GM23338 (cell line): Measurements from ENCODE around the gene RAB36. TPM values are rescaled to one million over a fixed set of nuclear protein-coding genes. Genes with fewer than 3 reads are reported as not detected.

ENCODE experiments used
- ATAC-seq: fragments of 200-7000 bp; cut with Tn5 transposase; 3 replicates; pipeline ENCODE4 v1.9.1; 2020
- DNase-seq: peaks from one replicate; pipeline ENCODE4 v3.0.0-alpha.2; 2015; ENCODE audit warnings: low spot score
- H2AFZ ChIP-seq: fragments of 200-600 bp; sonication (generic); 2 replicates; pipeline ENCODE4 v1.8.0; 2016; ENCODE audit warnings: antibody characterized with exemption, mild to moderate bottlenecking, moderate library complexity
- H3F3A ChIP-seq: fragments of 200-600 bp; sonication (generic); replicated peaks from 2 replicates; pipeline ENCODE4 v1.8.0; 2017; ENCODE audit warnings: antibody characterized with exemption, mixed run types, low read depth
- H3K27ac ChIP-seq: fragments of 200-600 bp; sonication (generic); 2 replicates; pipeline ENCODE4 v1.6.1; 2016; ENCODE audit warnings: low read depth
- H3K27me3 ChIP-seq: fragments of 200-600 bp; sonication (generic); 2 replicates; pipeline ENCODE4 v1.8.0; 2016; ENCODE audit warnings: mild to moderate bottlenecking, mixed run types, moderate library complexity; ENCODE audit not compliant: insufficient read depth
- H3K36me3 ChIP-seq: fragments of 200-600 bp; sonication (generic); 2 replicates; pipeline ENCODE4 v1.8.0; 2016; ENCODE audit warnings: mild to moderate bottlenecking; ENCODE audit not compliant: insufficient read depth
- H3K4me1 ChIP-seq: fragments of 200-600 bp; sonication (generic); 2 replicates; pipeline ENCODE4 v1.8.0; 2016; ENCODE audit warnings: mild to moderate bottlenecking, moderate library complexity; ENCODE audit not compliant: insufficient read depth
- H3K4me2 ChIP-seq: fragments of 200-600 bp; sonication (generic); 2 replicates; pipeline ENCODE4 v1.7.1; 2017; ENCODE audit warnings: mixed run types
- H3K4me3 ChIP-seq: fragments of 200-600 bp; sonication (generic); 2 replicates; pipeline ENCODE4 v1.6.1; 2016; ENCODE audit warnings: mixed run types
- H3K79me2 ChIP-seq: fragments of 200-600 bp; sonication (generic); replicated peaks from 2 replicates; pipeline ENCODE4 v1.8.0; 2017; ENCODE audit warnings: mild to moderate bottlenecking; ENCODE audit not compliant: insufficient read depth
- H3K9me2 ChIP-seq: fragments of 200-600 bp; sonication (generic); 2 replicates; pipeline ENCODE4 v1.8.0; 2017; ENCODE audit not compliant: insufficient read depth
- H4K20me1 ChIP-seq: fragments of 200-600 bp; sonication (generic); replicated peaks from 2 replicates; pipeline ENCODE4 v1.8.0; 2017; ENCODE audit warnings: mild to moderate bottlenecking; ENCODE audit not compliant: insufficient read depth
- H3K27ac Mint-ChIP-seq: 2 replicates; pipeline ENCODE4 v1.8.0; 2020; ENCODE audit warnings: inconsistent platforms, mild to moderate bottlenecking, moderate library complexity, mixed read lengths
- H3K27me3 Mint-ChIP-seq: 3 replicates; pipeline ENCODE4 v1.8.0; 2022; ENCODE audit warnings: low read depth, mild to moderate bottlenecking, moderate library complexity, mixed read lengths, inconsistent platforms; ENCODE audit not compliant: insufficient read depth, poor library complexity
- H3K36me3 Mint-ChIP-seq: 3 replicates; pipeline ENCODE4 v1.8.0; 2021; ENCODE audit warnings: low read depth, mild to moderate bottlenecking, inconsistent platforms, moderate library complexity, mixed read lengths
- H3K4me1 Mint-ChIP-seq: 3 replicates; pipeline ENCODE4 v1.8.0; 2020; ENCODE audit warnings: mild to moderate bottlenecking, inconsistent platforms, mixed read lengths
- H3K4me3 Mint-ChIP-seq: 3 replicates; pipeline ENCODE4 v1.8.0; 2021; ENCODE audit warnings: moderate library complexity, mild to moderate bottlenecking, inconsistent platforms, mixed read lengths
- H3K9me3 Mint-ChIP-seq: 3 replicates; pipeline ENCODE4 v1.8.0; 2020; ENCODE audit warnings: moderate library complexity, mild to moderate bottlenecking, inconsistent platforms, mixed read lengths
- CREB1 ChIP-seq: fragments of 250-450 bp; sonication (Bioruptor Pico); IDR thresholded peaks from 2 replicates; pipeline ENCODE4 v1.5.0; 2020; ENCODE audit warnings: low read depth, mild to moderate bottlenecking, moderate library complexity
- CTCF ChIP-seq, 2 experiments: fragments of 200-600 bp in 1 of 2; sonication (generic) in 1 of 2; conservative IDR thresholded peaks; 2 replicates each; pipeline versions ENCODE4 v1.5.1 to v1.6.1; 2016 to 2017; ENCODE audit warnings: antibody characterized with exemption in 2 of 2, low read depth in 2 of 2, mild to moderate bottlenecking in 2 of 2, moderate library complexity in 1 of 2
- ETS1 ChIP-seq: IDR thresholded peaks from 2 replicates; pipeline ENCODE4 v1.6.1; 2016; ENCODE audit warnings: antibody characterized with exemption
- EZH2 ChIP-seq: fragments of 200-600 bp; sonication (generic); IDR thresholded peaks from one replicate; pipeline ENCODE4 v1.8.0; 2017; ENCODE audit warnings: antibody characterized with exemption, mild to moderate bottlenecking, low read depth; ENCODE audit not compliant: unreplicated experiment
- EZH2phosphoT487 ChIP-seq: fragments of 200-600 bp; sonication (generic); IDR thresholded peaks from one replicate; pipeline ENCODE4 v1.8.1; 2018; ENCODE audit warnings: antibody characterized with exemption; ENCODE audit not compliant: unreplicated experiment
- JUNB ChIP-seq: IDR thresholded peaks from one replicate; pipeline ENCODE4 v1.6.1; 2016; ENCODE audit warnings: antibody characterized with exemption; ENCODE audit not compliant: unreplicated experiment
- NANOG ChIP-seq: IDR thresholded peaks from 2 replicates; pipeline ENCODE4 v1.6.1; 2016; ENCODE audit warnings: antibody characterized with exemption, borderline replicate concordance
- POLR2AphosphoS5 ChIP-seq: IDR thresholded peaks from 2 replicates; pipeline ENCODE4 v1.6.1; 2016; ENCODE audit warnings: antibody characterized with exemption, low read depth
- REST ChIP-seq: IDR thresholded peaks from one replicate; pipeline ENCODE4 v1.6.1; 2018; ENCODE audit warnings: antibody characterized with exemption; ENCODE audit not compliant: unreplicated experiment
- STAT1 ChIP-seq: IDR thresholded peaks from one replicate; pipeline ENCODE4 v1.6.1; 2016; ENCODE audit warnings: antibody characterized with exemption; ENCODE audit not compliant: unreplicated experiment
- ZNF114 ChIP-seq: fragments of 250-450 bp; sonication (Bioruptor Pico); IDR thresholded peaks from 2 replicates; pipeline ENCODE4 v1.5.0; 2020; ENCODE audit warnings: mild to moderate bottlenecking, moderate library complexity
- ZNF331 ChIP-seq: fragments of 250-450 bp; sonication (Bioruptor Pico); IDR thresholded peaks from 2 replicates; pipeline ENCODE4 v1.5.0; 2020; ENCODE audit warnings: low read depth, mild to moderate bottlenecking, moderate library complexity
- ZNF462 ChIP-seq: fragments of 250-450 bp; sonication (Bioruptor Pico); IDR thresholded peaks from 2 replicates; pipeline ENCODE4 v1.5.0; 2020; ENCODE audit warnings: mild to moderate bottlenecking, moderate library complexity
- polyA plus RNA-seq: library from polyadenylated mRNA; unstranded; fragments of >200 nt; fragmentation: Nextera tagmentation; extraction: Ambion mirVana; gene quantifications from 2 replicates; pipeline ENCODE4 v1.2.1, GENCODE V29; 2016
- total RNA-seq: library from RNA; depleted of rRNA; stranded (reverse); fragments of >200 nt; shearing (Covaris generic); gene quantifications from 2 replicates; pipeline ENCODE4 v1.2.3, GENCODE V29; 2014

Gene RAB36
- total and polyA plus RNA-seq, 2 experiments from 2014 or later = 0.58 to 1.2 TPM

GRCh38 chr22:23131931-23132330 is 13.3 kb upstream of the RAB36 start:
- Histone ChIP-seq H3K9me2 (no peaks in the 10 kb centered on the region), H3K79me2 (no peaks in the 10 kb centered on the region), H3K4me3 (no peak overlapping the region), H3K4me2 (no peak overlapping the region), H2AFZ (no peak overlapping the region), H3K36me3 (no peaks in the 10 kb centered on the region), H3K4me1 (peaks cover 4% of the 10 kb centered on the region), H3F3A (no peaks in the 10 kb centered on the region), H3K27ac (no peak overlapping the region), H3K27me3 (no peaks in the 10 kb centered on the region), H4K20me1 (no peaks in the 10 kb centered on the region)
- no peaks in the 10 kb centered on the region for H3K36me3 Mint-ChIP-seq
- DNase-seq (no peak), ATAC-seq (no peak)
- no peak overlapping the region for H3K27ac Mint-ChIP-seq
- no peak for TF ChIP-seq CTCF (conservative IDR thresholded peaks at IDR 0.05; ENCODE audit: low read depth in 2 of 2)
- TF ChIP-seq EZH2 = no peak
- no peak for TF ChIP-seq ETS1
- no peak for TF ChIP-seq NANOG
- TF ChIP-seq STAT1 = no peak
- no peak for TF ChIP-seq POLR2AphosphoS5
- no peak for TF ChIP-seq ZNF331
- no peak for TF ChIP-seq ZNF462 (CRISPR knock-in tag)
- TF ChIP-seq REST = no peak
- no peak for TF ChIP-seq CREB1 (CRISPR knock-in tag)
- no peak for TF ChIP-seq ZNF114 (CRISPR knock-in tag)
- TF ChIP-seq EZH2phosphoT487 = no peak
- TF ChIP-seq JUNB = no peak
- H3K9me3 Mint-ChIP-seq = peaks cover 2% of the 10 kb centered on the region; the same call in 1 of the 3 replicates
- peaks cover 4% of the 10 kb centered on the region; the same call in 2 of the 3 replicates for H3K4me1 Mint-ChIP-seq
- no peak overlapping the region for H3K4me3 Mint-ChIP-seq
- H3K27me3 Mint-ChIP-seq = peaks cover 10% of the 10 kb centered on the region
